ENCODE data around the gene FRK.

The FRK gene

DNA sequence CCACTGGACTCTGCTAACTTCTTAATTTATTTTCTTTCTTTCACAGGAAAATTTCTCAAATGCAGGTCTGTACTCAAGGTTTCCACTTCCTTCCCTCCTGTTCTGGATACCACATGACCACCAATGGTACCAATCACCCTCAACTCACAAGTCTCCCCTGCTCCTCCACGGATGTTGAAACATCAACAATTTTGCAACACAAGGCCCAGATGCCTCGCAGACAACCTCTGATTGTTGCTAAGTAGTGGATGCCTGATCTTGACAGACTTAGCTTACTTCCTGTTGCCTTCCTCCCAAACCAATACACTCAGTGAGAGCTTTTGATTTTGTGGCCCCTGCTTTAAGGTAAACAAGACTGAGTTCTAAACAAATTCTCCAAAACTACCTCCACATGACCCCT is 146.6 kb downstream of the FRK start:
- Mint-ChIP-seq H3K36me3 (ENCODE audit: low read depth) (no peaks in the 10 kb centered on the region), H3K27ac (peak overlapping the region; percentile 11), H3K27me3 (ENCODE audit: low read depth, poor library complexity) (no peaks in the 10 kb centered on the region), H3K9me3 (no peaks in the 10 kb centered on the region), H3K4me3 (no peak overlapping the region), H3K4me1 (no peaks in the 10 kb centered on the region)
- TF ChIP-seq, protein P1, sequence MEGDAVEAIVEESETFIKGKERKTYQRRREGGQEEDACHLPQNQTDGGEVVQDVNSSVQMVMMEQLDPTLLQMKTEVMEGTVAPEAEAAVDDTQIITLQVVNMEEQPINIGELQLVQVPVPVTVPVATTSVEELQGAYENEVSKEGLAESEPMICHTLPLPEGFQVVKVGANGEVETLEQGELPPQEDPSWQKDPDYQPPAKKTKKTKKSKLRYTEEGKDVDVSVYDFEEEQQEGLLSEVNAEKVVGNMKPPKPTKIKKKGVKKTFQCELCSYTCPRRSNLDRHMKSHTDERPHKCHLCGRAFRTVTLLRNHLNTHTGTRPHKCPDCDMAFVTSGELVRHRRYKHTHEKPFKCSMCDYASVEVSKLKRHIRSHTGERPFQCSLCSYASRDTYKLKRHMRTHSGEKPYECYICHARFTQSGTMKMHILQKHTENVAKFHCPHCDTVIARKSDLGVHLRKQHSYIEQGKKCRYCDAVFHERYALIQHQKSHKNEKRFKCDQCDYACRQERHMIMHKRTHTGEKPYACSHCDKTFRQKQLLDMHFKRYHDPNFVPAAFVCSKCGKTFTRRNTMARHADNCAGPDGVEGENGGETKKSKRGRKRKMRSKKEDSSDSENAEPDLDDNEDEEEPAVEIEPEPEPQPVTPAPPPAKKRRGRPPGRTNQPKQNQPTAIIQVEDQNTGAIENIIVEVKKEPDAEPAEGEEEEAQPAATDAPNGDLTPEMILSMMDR (IDR thresholded peaks at IDR 0.05) = no peak
- no peak for DNase-seq

GRCh38 chr6:115909923-115910546 is 150.7 kb downstream of the FRK start:
- Mint-ChIP-seq H3K27ac (no peak overlapping the region), H3K27me3 (ENCODE audit: low read depth, poor library complexity) (no peaks in the 10 kb centered on the region), H3K4me3 (no peak overlapping the region), H3K9me3 (no peaks in the 10 kb centered on the region), H3K4me1 (no peaks in the 10 kb centered on the region), H3K36me3 (ENCODE audit: low read depth) (no peaks in the 10 kb centered on the region)
- TF ChIP-seq, protein P1 (IDR thresholded peaks at IDR 0.05) = no peak
- DNase-seq = no peak

- TF ChIP-seq, protein P1 (IDR thresholded peaks at IDR 0.05) = no peak
- Mint-ChIP-seq H3K4me1 (no peaks in the 10 kb centered on the region), H3K36me3 (ENCODE audit: low read depth) (no peaks in the 10 kb centered on the region), H3K4me3 (no peak overlapping the region), H3K27me3 (ENCODE audit: low read depth, poor library complexity) (no peaks in the 10 kb centered on the region), H3K27ac (no peak overlapping the region), H3K9me3 (no peaks in the 10 kb centered on the region)
- no peak for DNase-seq
Observed at GRCh38 chr6:115908906-115909559, 151.7 kb downstream of the FRK start.

DNA sequence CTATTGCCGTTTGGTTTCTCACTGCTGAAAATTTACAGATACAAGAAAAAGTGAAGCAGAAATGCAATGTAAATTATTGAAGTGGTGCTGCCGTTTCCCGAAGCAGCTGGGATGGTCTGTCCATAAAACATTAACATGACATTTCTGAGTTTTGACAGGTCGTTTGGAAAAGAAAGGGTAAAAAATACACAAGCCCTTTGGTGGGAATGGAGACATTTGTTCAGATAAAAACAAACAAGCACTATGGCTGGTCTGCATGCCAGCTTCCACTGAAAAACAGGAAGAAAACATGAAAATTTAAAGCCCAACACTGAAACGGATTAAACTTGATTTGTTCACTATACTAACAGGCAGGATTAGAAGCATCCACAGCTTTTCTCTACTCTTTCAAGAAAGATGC is 155.2 kb downstream of the FRK start:
- TF ChIP-seq, protein P1 (IDR thresholded peaks at IDR 0.05) = no peak
- H3K36me3 Mint-ChIP-seq (ENCODE audit: low read depth) = no peaks in the 10 kb centered on the region
- H3K4me1 Mint-ChIP-seq = no peaks in the 10 kb centered on the region
- no peaks in the 10 kb centered on the region for H3K9me3 Mint-ChIP-seq
- no peak overlapping the region for H3K4me3 Mint-ChIP-seq
- H3K27me3 Mint-ChIP-seq (ENCODE audit: low read depth, poor library complexity) = no peaks in the 10 kb centered on the region
- no peak overlapping the region for H3K27ac Mint-ChIP-seq
- no peak for DNase-seq

- no peaks in the 10 kb centered on the region for H3K4me1 Mint-ChIP-seq
- no peaks in the 10 kb centered on the region for H3K9me3 Mint-ChIP-seq
- H3K4me3 Mint-ChIP-seq = no peak overlapping the region
- TF ChIP-seq, protein P1 (IDR thresholded peaks at IDR 0.05) = no peak
- no peak overlapping the region for H3K27ac Mint-ChIP-seq
- H3K27me3 Mint-ChIP-seq (ENCODE audit: low read depth, poor library complexity) = no peaks in the 10 kb centered on the region
- H3K36me3 Mint-ChIP-seq (ENCODE audit: low read depth) = no peaks in the 10 kb centered on the region
- no peak for DNase-seq
Observed at GRCh38 chr6:115902436-115902835, 158.3 kb downstream of the FRK start.

DNA sequence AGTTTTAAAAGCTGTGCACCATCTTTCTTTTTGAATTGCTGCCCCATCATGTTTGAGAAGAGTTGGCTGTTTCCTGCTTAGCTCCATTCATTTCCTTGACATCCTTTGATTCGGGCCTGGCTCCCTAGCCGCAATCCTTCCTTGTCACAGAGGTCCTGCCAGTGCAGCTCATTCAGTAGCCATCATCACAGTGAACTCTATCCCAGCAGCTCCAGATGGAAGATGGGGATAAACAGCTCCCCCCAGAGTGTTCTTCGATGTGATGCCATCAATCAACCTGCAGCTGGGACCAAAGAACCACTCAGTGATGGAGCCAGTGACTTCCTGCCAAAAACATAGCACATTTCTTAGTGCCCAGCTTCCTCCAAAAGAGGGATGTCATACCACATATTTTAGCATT is 158.8 kb downstream of the FRK start:
- H3K27me3 Mint-ChIP-seq (ENCODE audit: low read depth, poor library complexity) = no peaks in the 10 kb centered on the region
- TF ChIP-seq, protein P1 (IDR thresholded peaks at IDR 0.05) = no peak
- no peak overlapping the region for H3K4me3 Mint-ChIP-seq
- H3K4me1 Mint-ChIP-seq = no peaks in the 10 kb centered on the region
- DNase-seq = no peak
- H3K27ac Mint-ChIP-seq = no peak overlapping the region
- H3K36me3 Mint-ChIP-seq (ENCODE audit: low read depth) = no peaks in the 10 kb centered on the region
- H3K9me3 Mint-ChIP-seq = no peaks in the 10 kb centered on the region

Measured in nephron progenitor cell (in vitro differentiated cells).